Fibroblast of villous mesenchyme (primary cell): ENCODE measurements around the gene IQGAP2. TPM values are rescaled to one million over a fixed set of nuclear protein-coding genes. Genes with fewer than 3 reads are reported as not detected.
"Not testable (repeated sequence)": the region's sequence is repeated elsewhere in the genome, so short reads cannot be mapped to it uniquely, and the experiment has no call there.

Experiments
- DNase-seq: peaks from one replicate; pipeline ENCODE4 v3.0.0-alpha.2; 2010; ENCODE audit warnings: low read depth
- H3K4me3 ChIP-seq: 2 replicates; pipeline ENCODE4 v1.5.1; 2011; ENCODE audit warnings: low read depth, mild to moderate bottlenecking, low read length
- CTCF ChIP-seq: IDR thresholded peaks from 2 replicates; pipeline ENCODE4 v1.5.1; 2012; ENCODE audit warnings: low read depth, mild to moderate bottlenecking, low read length; ENCODE audit not compliant: insufficient read depth
- total RNA-seq: library from RNA; depleted of rRNA; stranded (reverse); fragments of >200 nt; gene quantifications from 2 replicates; pipeline ENCODE4 v1.2.3, GENCODE V29; 2012

Gene IQGAP2
- total RNA-seq, 1 donor = 2.6 TPM

DNA sequence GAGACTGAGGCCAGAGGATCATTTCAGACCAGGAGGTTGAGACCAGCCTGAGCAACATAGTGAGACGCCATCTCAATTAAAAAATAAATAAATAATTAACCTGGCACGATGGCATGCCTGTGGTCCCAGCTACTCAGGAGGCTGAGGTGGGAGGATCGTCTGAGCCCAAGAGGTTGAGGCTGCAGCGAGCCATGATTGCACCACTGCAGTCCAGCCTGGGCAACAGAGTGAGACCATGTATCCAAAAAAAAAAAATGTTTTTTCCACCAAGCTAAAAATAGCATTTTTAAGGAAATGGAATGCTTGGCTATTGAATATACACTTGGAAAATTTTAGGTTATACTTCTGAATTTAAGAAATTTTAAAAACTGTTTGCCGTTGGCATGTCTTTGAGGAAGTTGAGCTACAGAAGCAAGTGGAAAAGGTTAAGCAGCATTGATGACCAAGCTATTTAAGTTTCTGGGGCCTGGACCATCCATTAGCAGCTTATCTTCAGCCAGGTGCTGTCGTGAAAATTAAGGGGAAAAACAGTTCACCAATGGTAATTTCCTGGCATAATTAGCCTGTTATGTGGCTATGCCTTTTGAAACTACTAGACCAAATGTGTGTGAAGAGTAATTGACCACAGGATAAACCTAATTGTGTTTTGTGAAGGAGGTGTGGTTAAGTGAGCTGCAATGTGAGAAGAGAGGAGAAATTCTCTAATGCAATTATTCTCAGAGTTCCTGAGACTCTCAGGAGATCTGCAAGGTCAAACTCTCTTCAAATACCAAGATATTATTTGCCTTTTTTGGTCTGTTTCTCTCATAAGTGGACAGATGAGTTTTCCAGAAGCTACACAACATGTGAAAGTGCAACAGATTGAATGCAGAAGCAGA lies 333.8 kb downstream of the IQGAP2 start:
- DNase-seq = peak; percentile 37
- no peak for TF ChIP-seq CTCF
- H3K4me3 ChIP-seq = no peak overlapping the region

GRCh38 chr5:76737846-76738245 lies 334.8 kb downstream of the IQGAP2 start:
- TF ChIP-seq CTCF = no peak
- H3K4me3 ChIP-seq = no peak overlapping the region
- DNase-seq = no peak

- not testable (repeated sequence) for DNase-seq, H3K4me3 ChIP-seq
These were observed 338.4 kb downstream of the IQGAP2 start for GRCh38 chr5:76741506-76741905.

GRCh38 chr5:76742583-76742982 lies 339.5 kb downstream of the IQGAP2 start:
- TF ChIP-seq CTCF = no peak
- no peak overlapping the region for H3K4me3 ChIP-seq
- DNase-seq = peak; percentile 68

GRCh38 chr5:76744632-76745031 lies 341.5 kb downstream of the IQGAP2 start:
- no peak for TF ChIP-seq CTCF
- no peak overlapping the region for H3K4me3 ChIP-seq
- no peak for DNase-seq

DNA sequence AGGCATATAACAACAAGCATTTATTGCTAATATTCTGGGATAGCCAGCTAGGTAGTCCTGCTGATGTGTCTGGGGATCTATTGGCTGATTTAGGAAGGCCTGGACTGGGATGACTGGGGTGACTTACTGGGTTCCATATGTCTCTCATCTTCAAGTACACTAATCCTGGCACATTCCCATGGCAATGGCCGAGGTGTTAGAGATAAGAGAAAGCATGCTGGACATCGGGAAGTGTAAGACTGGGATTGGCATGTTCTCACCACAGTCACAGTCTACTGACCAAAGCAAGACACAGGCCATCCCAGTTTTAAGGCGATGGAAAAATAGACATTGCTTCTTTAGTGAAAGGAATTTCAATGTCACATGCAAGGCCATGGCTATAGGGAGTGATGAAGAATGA lies 342.6 kb downstream of the IQGAP2 start:
- no peak overlapping the region for H3K4me3 ChIP-seq
- no peak for DNase-seq
- no peak for TF ChIP-seq CTCF

- no peak for TF ChIP-seq CTCF
- no peak for DNase-seq
These were observed 343.6 kb downstream of the IQGAP2 start for GRCh38 chr5:76746677-76747076.

More at GRCh38 chr5:76746677-76747076, 343.6 kb downstream of the IQGAP2 start:
- no peak overlapping the region for H3K4me3 ChIP-seq
